GM18909 (cell line): ENCODE measurements around the gene SRRM5.
A peak's percentile ranks its signal among the peaks of the same experiment; 100 is the strongest.
"Not testable (repeated sequence)": the region's sequence is repeated elsewhere in the genome, so short reads cannot be mapped to it uniquely, and the experiment has no call there.

ENCODE experiments used
- ATAC-seq: cut with Tn5 transposase; IDR thresholded peaks from one replicate; pipeline ENCODE4 v1.9.1; 2021; ENCODE audit warnings: mild to moderate bottlenecking; ENCODE audit not compliant: unreplicated experiment, poor library complexity

The SRRM5 gene

GRCh38 chr19:43591904-43592772 lies 19.8 kb upstream of the SRRM5 start:
- ATAC-seq = no peak

DNA sequence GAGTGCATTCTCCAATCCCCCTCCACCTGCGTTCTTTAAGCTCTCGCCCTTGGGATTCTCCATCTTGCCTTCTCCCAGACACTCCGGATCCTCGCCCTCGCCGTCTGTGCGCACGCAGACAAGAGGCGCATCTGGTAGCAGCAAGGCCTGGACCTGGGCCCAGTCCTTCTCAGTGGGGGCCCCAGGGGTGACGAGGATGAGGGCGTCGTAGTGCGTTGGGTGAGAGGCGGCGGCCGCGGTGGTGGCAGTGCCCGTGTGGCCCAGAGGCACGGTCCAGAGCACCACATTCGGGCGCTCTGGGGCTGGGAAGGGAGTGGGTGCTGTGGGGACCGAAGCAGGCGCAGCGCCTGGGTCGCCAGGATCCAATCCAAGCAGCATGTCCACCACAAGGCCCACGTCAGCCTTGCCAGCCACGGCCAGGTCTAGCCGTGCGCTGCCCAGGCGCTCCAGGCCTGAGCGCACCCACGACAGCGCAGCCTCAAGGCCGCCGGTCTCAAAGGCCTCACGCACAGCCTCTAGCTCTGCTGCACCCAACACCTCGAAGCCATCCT lies 19.0 kb upstream of the SRRM5 start:
- ATAC-seq = no peak

DNA sequence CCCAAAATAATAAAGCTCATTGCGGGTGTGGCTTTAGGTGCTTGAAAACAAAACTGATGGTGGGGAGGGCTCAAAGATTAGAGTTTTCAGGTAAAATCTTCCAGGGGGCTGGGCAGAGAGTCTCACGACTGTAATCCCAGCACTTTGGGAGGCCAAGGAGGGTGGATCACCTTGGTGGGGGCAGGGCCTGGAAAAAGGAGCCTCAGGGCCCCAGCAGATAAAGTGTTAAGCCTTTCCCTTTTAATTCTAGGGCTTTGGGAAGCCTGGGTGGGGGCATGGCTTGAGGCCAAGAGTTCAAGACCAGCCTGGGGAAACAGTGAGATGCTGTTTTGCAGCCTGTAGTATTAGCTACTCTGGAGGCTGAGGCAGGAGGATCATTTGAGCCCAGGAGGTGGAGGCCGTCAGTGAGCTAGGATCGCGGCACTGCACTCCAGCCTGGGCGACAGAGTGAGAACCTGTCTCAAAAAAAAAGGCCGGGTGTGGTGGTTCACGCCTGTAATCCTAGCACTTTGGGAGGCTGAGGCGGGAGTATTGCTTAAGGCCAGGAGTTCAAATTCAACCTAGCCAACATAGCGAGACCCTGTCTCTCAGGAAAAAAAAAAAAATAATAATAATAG lies 17.7 kb upstream of the SRRM5 start:
- no peak for ATAC-seq

GRCh38 chr19:43594710-43595604 lies 16.9 kb upstream of the SRRM5 start:
- ATAC-seq = peak; percentile 24

GRCh38 chr19:43595605-43595998 lies 16.3 kb upstream of the SRRM5 start:
- peak; percentile 7 for ATAC-seq

DNA sequence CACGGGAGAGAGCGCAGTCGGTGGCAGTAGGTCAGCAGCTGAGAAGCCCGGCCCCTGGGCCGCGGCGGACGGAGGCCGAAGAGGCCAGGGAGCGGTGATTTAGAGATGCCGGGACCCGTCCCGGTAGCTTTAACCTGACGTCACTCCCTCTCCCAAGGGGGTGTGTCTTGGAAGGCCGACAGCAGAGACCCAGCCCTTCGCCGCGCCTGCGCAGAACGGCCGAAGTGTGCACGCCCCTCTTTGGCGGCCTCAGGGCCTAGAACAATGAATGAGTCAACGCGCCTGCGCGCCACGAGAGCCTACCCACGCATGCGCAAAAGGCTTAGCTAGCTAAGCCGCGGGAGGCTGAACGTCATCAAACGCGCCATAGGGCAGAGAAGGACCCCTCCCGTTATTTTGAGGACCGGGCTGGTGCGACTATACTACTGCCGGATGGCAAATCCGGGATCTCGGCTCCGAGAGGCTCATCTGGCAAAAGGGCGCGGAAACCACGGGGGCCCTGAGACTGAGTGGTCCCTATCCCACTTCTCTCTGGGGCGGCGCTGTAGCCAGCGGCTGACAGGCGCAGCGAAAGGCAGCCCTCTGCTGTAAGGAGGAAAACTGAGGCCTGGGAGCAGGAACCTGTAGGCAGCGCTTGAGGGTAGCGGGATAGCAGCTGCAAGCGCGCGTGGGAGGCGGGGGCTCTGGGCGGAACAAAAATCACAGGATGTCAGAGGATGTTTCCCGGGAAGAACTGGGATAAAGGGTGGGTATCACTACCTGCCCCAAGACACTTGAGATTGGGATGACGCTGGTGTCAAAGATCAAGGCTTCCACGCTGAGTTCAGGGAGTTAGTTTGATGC lies 15.7 kb upstream of the SRRM5 start, which contains the start of the genes IRGQ and ZNF576:
Gene IRGQ, minus strand, starts transcription at position 136 of the 843 bp plus-strand sequence. CDS start 796 bp downstream, outside the sequence.
Gene ZNF576, plus strand, starts transcription at position 597 of the 843 bp plus-strand sequence. CDS start 514 bp downstream, outside the sequence.
- peak; percentile 84 for ATAC-seq

- no peak for ATAC-seq
Observed at GRCh38 chr19:43596842-43597461, 14.9 kb upstream of the SRRM5 start.

DNA sequence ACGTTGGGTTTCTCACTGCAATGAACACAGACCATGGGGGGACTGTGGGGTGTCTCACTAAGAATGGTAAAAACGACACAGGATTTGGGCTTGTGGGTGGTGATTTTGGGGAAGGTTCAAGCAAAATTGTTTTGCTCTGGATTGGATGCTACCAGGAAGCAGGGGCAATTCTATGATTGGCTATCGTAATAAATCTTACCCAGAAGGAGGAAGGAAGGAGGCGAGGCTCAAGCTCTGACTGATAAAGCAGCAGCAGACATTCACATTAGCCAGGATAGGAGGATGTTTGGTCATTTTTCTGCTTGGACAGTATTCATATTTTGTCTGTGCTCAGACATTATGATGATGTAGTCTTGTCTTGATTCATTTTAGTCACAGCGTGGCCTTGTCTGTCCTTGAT lies 14.0 kb upstream of the SRRM5 start:
- ATAC-seq = no peak

GRCh38 chr19:43598445-43599240 lies 13.2 kb upstream of the SRRM5 start:
- ATAC-seq = no peak

GRCh38 chr19:43599635-43600295 lies 12.1 kb upstream of the SRRM5 start:
- ATAC-seq = no peak

DNA sequence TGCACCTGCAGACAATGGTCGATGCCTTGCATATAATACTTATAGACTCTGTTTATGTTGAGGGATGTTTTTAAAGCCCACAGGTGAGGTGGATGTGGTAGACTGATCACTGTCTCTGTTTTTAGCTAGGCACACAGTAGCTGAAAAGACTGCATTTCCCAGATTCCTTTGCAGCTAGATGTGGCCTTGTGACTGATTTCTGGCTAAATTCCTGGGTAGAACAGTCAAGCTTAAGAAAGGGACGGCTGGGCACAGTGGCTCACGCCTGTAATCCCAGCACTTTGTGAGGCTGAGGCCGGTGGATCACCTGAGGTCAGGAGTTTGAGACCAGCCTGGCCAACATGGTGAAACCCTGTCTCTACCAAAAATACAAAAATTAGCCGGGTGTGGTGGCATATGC lies 11.6 kb upstream of the SRRM5 start:
- not testable (repeated sequence) for ATAC-seq

GRCh38 chr19:43605875-43606568 lies 5.9 kb upstream of the SRRM5 start:
- no peak for ATAC-seq

GRCh38 chr19:43606569-43607229 lies 5.2 kb upstream of the SRRM5 start:
- no peak for ATAC-seq

DNA sequence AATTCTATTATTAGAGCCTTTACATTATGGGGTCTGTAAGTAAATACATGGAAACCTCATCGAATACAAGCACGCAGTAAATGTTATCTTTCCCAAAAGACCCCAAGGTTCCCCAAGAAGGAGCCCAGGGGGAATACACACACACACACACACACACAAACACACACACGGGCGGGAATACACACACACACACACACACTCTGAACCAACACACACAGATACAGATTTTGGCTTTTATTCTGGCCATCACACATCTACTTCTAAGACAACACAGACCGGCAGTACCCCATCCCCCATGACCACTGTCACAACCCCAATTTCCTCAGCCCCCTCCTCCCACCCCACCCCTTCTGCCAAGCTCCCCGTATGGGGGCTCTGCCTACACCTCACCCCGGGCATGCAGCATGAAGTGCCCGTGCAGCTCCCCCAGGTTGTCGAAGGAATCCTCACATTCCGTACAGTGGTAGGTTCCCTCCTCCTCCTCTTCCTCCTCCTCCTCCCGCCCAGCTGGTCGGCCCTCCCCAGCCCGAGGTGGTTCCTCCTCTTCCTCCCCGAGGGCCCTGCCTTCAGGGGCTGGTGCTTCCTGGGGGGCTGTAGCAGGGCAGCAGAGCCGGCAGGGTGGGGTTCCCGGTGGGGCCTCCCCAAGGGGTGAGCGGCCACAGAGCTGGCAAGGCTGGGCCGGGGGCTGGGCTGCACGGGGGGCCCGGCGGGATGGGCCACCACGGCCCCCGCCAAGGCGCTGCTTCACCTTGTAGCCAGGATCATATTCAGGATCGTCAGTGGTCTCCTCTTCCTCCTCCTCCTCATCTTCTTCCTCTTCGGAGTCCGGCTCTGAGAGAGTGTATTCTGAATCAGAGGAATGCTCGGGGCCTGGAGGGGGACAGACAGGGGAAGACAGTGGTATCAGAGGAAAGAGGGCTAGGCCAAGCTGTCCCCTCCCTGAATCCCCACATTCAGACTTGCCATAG lies 4.4 kb upstream of the SRRM5 start:
- ATAC-seq = no peak

- ATAC-seq = no peak
Observed at GRCh38 chr19:43609872-43610271, 2.0 kb upstream of the SRRM5 start.
